ENCODE data around the gene RALGDS. TPM values are rescaled to one million over a fixed set of nuclear protein-coding genes. Genes with fewer than 3 reads are reported as not detected.
A peak's percentile ranks its signal among the peaks of the same experiment; 100 is the strongest.
"Not testable (repeated sequence)": the region's sequence is repeated elsewhere in the genome, so short reads cannot be mapped to it uniquely, and the experiment has no call there.

The RALGDS gene
- total RNA-seq, 6 experiments from 2014 or later = 4.3 to 19.8 (median 5.7) TPM

DNA sequence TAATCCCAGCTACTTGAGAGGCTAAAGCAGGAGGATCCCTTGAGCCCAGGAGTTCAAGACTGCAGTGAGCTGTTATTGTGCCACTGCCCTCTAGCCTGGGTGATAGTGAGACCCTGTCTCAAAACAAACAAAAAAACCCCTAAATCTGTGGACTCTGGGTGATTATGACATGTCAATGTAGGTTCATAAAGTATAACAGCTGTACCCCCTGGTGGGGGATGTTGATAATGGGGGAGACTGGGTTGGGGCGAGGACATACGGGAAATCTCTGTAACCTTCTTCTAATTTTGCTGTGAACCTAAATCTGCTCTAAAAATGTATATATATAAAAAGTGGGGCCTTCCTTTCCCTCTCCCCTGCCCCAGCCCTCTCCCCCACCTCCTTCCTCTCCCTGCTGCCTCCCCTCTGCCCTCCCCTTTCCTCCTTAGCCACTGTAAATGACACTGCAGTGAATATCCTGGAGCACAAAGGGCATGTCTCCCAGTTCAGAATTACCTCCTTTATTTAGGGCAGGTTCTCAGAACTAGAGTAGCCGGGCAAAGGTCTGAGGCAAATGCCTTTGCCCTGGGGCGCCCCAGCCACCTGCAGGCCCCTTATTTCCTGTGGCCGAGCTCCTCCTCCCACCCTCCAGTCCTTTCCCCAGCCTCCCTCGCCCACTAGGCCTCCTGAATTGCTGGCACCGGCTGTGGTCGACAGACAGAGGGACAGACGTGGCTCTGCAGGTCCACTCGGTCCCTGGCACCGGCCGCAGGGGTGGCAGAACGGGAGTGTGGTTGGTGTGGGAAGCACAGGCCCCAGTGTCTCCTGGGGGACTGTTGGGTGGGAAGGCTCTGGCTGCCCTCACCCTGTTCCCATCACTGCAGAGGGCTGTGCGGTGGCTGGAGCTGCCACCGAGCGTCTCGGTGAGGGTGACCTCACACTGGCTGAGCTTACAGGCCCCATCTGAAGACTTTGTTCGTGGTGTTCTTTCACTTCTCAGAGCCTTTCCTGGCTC lies 40.0 kb downstream of the RALGDS start:
- not testable (repeated sequence) for H3K27ac ChIP-seq

DNA sequence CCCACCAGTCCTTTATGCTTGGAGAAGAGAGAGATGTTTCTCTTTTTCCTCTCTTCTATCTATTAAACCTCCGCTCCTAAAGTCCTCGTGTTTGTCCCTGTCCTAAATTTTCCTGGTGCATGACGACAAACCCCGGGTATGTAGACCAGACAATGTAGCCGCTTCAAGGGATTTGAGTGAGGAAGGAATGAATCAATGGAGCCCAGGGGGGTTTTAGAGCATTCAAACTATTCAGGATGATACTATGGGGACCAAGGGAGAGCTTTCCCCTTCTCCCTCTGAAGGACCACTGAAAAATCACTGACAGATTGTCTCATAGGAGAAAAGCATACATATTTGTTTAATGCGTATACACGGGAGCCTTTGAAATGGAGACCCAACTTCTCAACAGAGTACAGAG lies 40.9 kb downstream of the RALGDS start:
- WGBS (ENCODE audit: insufficient coverage, low coverage, low lambda C conversion rate, missing lambda C conversion rate) = no CpG with 5 or more reads among the region's 7 CpGs
- intact Hi-C loops (cut with DNase I) = no loop called here
- no peak overlapping the region for H3K4me3 ChIP-seq
- no peaks in the 10 kb centered on the region for H3K27me3 ChIP-seq
- no peak overlapping the region for H3K27ac ChIP-seq
- no peak for DNase-seq
- no peak for TF ChIP-seq POLR2A (IDR thresholded peaks at IDR 0.05)
- TF ChIP-seq, protein P1, sequence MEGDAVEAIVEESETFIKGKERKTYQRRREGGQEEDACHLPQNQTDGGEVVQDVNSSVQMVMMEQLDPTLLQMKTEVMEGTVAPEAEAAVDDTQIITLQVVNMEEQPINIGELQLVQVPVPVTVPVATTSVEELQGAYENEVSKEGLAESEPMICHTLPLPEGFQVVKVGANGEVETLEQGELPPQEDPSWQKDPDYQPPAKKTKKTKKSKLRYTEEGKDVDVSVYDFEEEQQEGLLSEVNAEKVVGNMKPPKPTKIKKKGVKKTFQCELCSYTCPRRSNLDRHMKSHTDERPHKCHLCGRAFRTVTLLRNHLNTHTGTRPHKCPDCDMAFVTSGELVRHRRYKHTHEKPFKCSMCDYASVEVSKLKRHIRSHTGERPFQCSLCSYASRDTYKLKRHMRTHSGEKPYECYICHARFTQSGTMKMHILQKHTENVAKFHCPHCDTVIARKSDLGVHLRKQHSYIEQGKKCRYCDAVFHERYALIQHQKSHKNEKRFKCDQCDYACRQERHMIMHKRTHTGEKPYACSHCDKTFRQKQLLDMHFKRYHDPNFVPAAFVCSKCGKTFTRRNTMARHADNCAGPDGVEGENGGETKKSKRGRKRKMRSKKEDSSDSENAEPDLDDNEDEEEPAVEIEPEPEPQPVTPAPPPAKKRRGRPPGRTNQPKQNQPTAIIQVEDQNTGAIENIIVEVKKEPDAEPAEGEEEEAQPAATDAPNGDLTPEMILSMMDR (IDR thresholded peaks at IDR 0.05) = no peak
- ATAC-seq = no peak
- no peaks in the 10 kb centered on the region for H3K4me1 ChIP-seq
- no peaks in the 10 kb centered on the region for H3K9me3 ChIP-seq
- H3K36me3 ChIP-seq = no peaks in the 10 kb centered on the region

More for the DNA sequence above, 40.0 kb downstream of the RALGDS start:
- H3K36me3 ChIP-seq; H3K27me3 ChIP-seq; H3K4me3 ChIP-seq; H3K4me1 ChIP-seq; ATAC-seq; H3K9me3 ChIP-seq; intact Hi-C loops (cut with DNase I): not testable (repeated sequence)
- DNase-seq = peak in 1 of 3 donors; percentile 24
- no CpG with 5 or more reads among the region's 18 CpGs for WGBS (ENCODE audit: insufficient coverage, low coverage, low lambda C conversion rate, missing lambda C conversion rate)

DNA sequence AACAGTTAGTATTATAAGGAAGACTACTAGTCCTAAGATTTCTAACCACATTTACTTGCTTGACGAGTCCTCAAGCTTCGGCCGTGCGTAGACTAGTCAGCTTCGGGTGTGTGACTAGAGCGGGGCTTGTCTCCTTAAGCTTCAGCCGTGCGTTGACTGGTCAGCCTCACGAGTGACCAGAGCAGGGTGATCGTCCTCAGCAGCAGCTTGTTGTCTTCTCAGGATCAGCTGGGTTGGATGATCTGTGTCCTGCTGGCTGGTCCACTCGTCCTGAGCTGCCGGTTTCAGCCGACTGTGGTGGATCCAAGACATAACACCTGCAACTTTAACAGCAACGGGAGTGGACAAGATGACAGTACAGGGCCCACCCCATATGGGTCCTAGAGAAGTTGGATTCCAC lies 42.6 kb downstream of the RALGDS start:
- H3K4me1 ChIP-seq = no peaks in the 10 kb centered on the region
- no CpG with 5 or more reads among the region's 14 CpGs for WGBS (ENCODE audit: insufficient coverage, low coverage, low lambda C conversion rate, missing lambda C conversion rate)
- ATAC-seq (no peak), DNase-seq (peak in 1 of 3 donors; percentile 26)
- no peaks in the 10 kb centered on the region for H3K27me3 ChIP-seq
- no peak overlapping the region for H3K27ac ChIP-seq
- intact Hi-C loops (cut with DNase I) = no loop called here
- H3K36me3 ChIP-seq = no peaks in the 10 kb centered on the region
- no peak for TF ChIP-seq POLR2A (IDR thresholded peaks at IDR 0.05)
- TF ChIP-seq, protein P1 (IDR thresholded peaks at IDR 0.05) = no peak
- H3K9me3 ChIP-seq = no peaks in the 10 kb centered on the region
- H3K4me3 ChIP-seq = no peak overlapping the region

DNA sequence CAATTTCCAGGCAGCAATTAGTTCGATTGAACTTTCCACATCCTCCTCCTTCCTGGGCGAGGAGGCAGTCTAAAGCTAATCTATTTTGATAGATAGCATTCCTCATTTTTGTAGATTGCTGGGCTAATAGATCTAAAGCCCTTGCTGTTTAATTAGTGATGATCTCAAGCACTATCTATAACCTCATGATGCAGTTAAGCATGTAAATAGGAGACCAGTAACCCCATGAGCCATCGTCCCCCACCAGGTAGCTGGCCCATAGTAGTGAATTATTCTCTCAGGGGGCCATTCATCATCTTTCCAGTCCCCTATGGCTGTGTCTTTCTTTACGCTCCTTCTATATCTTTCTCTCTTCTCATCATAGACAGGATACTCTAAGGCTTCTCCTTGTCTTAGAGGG lies 44.3 kb downstream of the RALGDS start:
- Histone ChIP-seq H3K27ac (no peak overlapping the region), H3K36me3 (no peaks in the 10 kb centered on the region), H3K9me3 (no peaks in the 10 kb centered on the region), H3K4me1 (no peaks in the 10 kb centered on the region), H3K27me3 (no peaks in the 10 kb centered on the region), H3K4me3 (no peak overlapping the region)
- intact Hi-C loops (cut with DNase I) = no loop called here
- ATAC-seq (no peak), DNase-seq (no peak)
- TF ChIP-seq POLR2A (IDR thresholded peaks at IDR 0.05) = no peak
- TF ChIP-seq, protein P1 (IDR thresholded peaks at IDR 0.05) = no peak
- 83% methylated on average over 2 of the region's 4 CpGs for WGBS (ENCODE audit: insufficient coverage, low coverage, low lambda C conversion rate, missing lambda C conversion rate)

DNA sequence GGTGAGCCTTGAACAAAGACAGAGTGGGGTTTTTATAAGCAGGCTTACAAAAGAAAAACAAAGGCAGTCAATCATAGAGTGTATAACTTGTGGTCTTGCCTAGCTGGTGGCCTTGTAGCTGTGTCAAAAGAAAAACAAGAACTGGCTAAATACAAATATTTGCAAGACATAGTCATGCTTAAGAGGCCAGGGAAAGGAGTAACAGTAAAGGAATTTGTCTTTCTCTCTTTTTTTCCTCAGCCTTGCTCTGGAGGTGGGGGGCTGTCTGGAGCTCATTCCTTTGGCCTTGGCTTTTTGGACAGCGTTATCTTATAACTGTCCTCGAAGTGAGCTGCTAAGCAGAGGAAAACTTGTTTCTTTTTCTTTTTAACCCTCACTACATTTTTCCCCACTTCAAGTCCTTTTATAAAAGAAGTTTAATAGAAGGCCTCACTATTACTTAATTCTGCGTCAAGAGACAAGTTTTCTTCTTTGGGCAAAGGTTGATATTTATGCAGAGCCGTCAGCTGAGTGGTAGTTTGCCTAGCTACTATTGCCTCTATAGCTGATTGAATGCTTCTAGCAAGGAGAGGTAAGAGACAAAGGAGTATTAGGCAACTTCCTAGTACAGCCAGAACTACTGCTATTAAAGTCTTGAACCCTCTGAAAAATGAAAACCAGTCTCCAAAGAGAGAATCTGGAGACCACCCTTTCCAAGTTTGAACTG lies 45.0 kb downstream of the RALGDS start:
- Histone ChIP-seq H3K4me1 (no peaks in the 10 kb centered on the region), H3K36me3 (no peaks in the 10 kb centered on the region), H3K9me3 (no peaks in the 10 kb centered on the region), H3K4me3 (no peak overlapping the region), H3K27me3 (no peaks in the 10 kb centered on the region), H3K27ac (no peak overlapping the region)
- intact Hi-C loops (cut with DNase I) = no loop called here
- 79% methylated on average over 4 of the region's 4 CpGs for WGBS (ENCODE audit: insufficient coverage, low coverage, low lambda C conversion rate, missing lambda C conversion rate)
- TF ChIP-seq, protein P1 (IDR thresholded peaks at IDR 0.05) = no peak
- TF ChIP-seq POLR2A (IDR thresholded peaks at IDR 0.05) = no peak
- no peak for DNase-seq
- ATAC-seq = no peak

All from right lobe of liver (tissue), 6 donors.